ENCODE results near the gene RAB40C. TPM values are rescaled to one million over a fixed set of nuclear protein-coding genes. Genes with fewer than 3 reads are reported as not detected.

RAB40C gene
- total and polyA plus RNA-seq, 4 donors = 6.1 to 11.0 (median 9.2) TPM

DNA sequence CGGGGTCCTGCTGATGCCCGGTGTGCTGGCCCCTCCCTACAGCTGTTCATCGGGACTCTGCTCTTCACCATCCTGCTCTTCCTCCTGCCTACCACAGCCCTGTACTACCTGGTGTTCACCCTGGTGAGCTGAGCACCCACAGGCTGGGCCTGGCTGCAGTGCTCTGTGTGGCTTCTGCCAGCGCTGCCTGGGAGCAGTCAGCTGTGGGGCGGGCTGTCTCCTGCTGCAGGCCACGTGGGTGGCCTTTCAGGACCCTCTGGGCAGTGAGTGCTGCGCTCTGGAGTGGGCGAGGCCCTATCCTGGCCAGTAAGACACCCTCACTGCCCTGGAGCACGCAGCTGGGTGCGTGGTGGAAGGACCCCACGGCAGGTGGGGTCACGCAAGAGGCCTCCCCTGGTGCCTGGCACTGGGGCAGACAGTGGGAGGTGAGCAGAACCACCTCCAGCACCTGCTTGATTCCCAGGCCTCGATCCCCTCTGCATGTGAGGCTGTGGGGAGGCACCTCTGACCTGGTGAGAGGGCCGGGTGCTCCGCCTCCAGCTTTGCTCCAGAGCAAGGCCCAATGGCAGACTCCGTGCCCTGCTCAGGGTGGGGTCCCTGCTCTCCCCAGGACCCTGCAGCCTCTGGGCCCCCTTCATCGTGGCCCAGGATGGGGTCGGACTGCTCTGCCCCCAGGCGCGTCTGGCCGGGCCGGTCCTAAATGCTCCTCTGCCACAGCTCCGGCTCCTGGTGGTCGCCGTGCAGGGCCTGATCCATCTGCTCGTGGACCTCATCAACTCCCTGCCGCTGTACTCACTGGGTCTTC is 9.5 kb upstream of the RAB40C start:
- Histone ChIP-seq H3K27me3 (ENCODE audit: control insufficient read depth in 4 of 4, insufficient read depth in 4 of 4, low read length in 3 of 4) (no peaks in the 10 kb centered on the region), H3K4me1 (ENCODE audit: control insufficient read depth in 4 of 4, insufficient read depth in 4 of 4, low read length in 3 of 4) (peaks cover 2 to 27% (median 16%) of the 10 kb centered on the region in 4 donors), H3K9me3 (ENCODE audit: control insufficient read depth in 4 of 4, low read length in 3 of 4) (no peaks in the 10 kb centered on the region), H3K27ac (ENCODE audit: low read depth in 1 of 2, low read length in 2 of 2) (no peak overlapping the region), H3K9ac (ENCODE audit: low read depth in 1 of 2, low read length in 2 of 2) (no peak overlapping the region), H3K4me3 (ENCODE audit: low read depth in 1 of 3, low read length in 3 of 3) (no peak overlapping the region), H3K36me3 (ENCODE audit: control insufficient read depth in 4 of 4, insufficient read depth in 3 of 4, low read depth in 1 of 4, low read length in 3 of 4) (no peaks in the 10 kb centered on the region)
- TF ChIP-seq HNF4G (IDR thresholded peaks at IDR 0.05) = no peak
- TF ChIP-seq YY1 (IDR thresholded peaks at IDR 0.05) = no peak
- TF ChIP-seq FOXA2 (IDR thresholded peaks at IDR 0.05) = no peak
- TF ChIP-seq, protein P1, sequence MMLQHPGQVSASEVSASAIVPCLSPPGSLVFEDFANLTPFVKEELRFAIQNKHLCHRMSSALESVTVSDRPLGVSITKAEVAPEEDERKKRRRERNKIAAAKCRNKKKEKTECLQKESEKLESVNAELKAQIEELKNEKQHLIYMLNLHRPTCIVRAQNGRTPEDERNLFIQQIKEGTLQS (IDR thresholded peaks at IDR 0.05) = no peak
- TF ChIP-seq, protein P2, sequence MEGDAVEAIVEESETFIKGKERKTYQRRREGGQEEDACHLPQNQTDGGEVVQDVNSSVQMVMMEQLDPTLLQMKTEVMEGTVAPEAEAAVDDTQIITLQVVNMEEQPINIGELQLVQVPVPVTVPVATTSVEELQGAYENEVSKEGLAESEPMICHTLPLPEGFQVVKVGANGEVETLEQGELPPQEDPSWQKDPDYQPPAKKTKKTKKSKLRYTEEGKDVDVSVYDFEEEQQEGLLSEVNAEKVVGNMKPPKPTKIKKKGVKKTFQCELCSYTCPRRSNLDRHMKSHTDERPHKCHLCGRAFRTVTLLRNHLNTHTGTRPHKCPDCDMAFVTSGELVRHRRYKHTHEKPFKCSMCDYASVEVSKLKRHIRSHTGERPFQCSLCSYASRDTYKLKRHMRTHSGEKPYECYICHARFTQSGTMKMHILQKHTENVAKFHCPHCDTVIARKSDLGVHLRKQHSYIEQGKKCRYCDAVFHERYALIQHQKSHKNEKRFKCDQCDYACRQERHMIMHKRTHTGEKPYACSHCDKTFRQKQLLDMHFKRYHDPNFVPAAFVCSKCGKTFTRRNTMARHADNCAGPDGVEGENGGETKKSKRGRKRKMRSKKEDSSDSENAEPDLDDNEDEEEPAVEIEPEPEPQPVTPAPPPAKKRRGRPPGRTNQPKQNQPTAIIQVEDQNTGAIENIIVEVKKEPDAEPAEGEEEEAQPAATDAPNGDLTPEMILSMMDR (IDR thresholded peaks at IDR 0.05; ENCODE audit: low read depth, low read length, missing input control) = no peak
- TF ChIP-seq, protein P3, sequence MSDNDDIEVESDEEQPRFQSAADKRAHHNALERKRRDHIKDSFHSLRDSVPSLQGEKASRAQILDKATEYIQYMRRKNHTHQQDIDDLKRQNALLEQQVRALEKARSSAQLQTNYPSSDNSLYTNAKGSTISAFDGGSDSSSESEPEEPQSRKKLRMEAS (IDR thresholded peaks at IDR 0.05) = no peak
- TF ChIP-seq ZBTB33 (IDR thresholded peaks at IDR 0.05) = no peak
- no peak for TF ChIP-seq TAF1 (conservative IDR thresholded peaks at IDR 0.05)
- TF ChIP-seq RAD21 (IDR thresholded peaks at IDR 0.05) = no peak
- no peak for TF ChIP-seq RXRA (IDR thresholded peaks at IDR 0.05)
- TF ChIP-seq, protein P4, sequence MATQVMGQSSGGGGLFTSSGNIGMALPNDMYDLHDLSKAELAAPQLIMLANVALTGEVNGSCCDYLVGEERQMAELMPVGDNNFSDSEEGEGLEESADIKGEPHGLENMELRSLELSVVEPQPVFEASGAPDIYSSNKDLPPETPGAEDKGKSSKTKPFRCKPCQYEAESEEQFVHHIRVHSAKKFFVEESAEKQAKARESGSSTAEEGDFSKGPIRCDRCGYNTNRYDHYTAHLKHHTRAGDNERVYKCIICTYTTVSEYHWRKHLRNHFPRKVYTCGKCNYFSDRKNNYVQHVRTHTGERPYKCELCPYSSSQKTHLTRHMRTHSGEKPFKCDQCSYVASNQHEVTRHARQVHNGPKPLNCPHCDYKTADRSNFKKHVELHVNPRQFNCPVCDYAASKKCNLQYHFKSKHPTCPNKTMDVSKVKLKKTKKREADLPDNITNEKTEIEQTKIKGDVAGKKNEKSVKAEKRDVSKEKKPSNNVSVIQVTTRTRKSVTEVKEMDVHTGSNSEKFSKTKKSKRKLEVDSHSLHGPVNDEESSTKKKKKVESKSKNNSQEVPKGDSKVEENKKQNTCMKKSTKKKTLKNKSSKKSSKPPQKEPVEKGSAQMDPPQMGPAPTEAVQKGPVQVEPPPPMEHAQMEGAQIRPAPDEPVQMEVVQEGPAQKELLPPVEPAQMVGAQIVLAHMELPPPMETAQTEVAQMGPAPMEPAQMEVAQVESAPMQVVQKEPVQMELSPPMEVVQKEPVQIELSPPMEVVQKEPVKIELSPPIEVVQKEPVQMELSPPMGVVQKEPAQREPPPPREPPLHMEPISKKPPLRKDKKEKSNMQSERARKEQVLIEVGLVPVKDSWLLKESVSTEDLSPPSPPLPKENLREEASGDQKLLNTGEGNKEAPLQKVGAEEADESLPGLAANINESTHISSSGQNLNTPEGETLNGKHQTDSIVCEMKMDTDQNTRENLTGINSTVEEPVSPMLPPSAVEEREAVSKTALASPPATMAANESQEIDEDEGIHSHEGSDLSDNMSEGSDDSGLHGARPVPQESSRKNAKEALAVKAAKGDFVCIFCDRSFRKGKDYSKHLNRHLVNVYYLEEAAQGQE (IDR thresholded peaks at IDR 0.05) = no peak
- TF ChIP-seq NR2F2 (IDR thresholded peaks at IDR 0.05) = no peak
- no peak for TF ChIP-seq EGR1 (IDR thresholded peaks at IDR 0.05; ENCODE audit: low read depth in 2 of 2)
- no peak for TF ChIP-seq FOXA1 (IDR thresholded peaks at IDR 0.05)
- TF ChIP-seq SP1 (IDR thresholded peaks at IDR 0.05) = no peak
- TF ChIP-seq GABPA (IDR thresholded peaks at IDR 0.05 in 1 of 2, conservative IDR thresholded peaks at IDR 0.05 in 1 of 2) = no peak
- no peak for TF ChIP-seq HNF4A (conservative IDR thresholded peaks at IDR 0.05)
- TF ChIP-seq JUND (IDR thresholded peaks at IDR 0.05) = no peak
- DNase-seq (ENCODE audit: low spot score) = no peak
- 95% methylated on average over 27 of the region's 27 CpGs for WGBS

All from liver (tissue), 9 donors.